Middle frontal gyrus (tissue), 1 donor: Measurements from ENCODE around the gene CCDC85B.

Experiments
- DNase-seq: peaks from one replicate; pipeline ENCODE4 v3.0.0-alpha.2; 2015; ENCODE audit warnings: low spot score; ENCODE audit errors: extremely low spot score

CCDC85B gene

DNA sequence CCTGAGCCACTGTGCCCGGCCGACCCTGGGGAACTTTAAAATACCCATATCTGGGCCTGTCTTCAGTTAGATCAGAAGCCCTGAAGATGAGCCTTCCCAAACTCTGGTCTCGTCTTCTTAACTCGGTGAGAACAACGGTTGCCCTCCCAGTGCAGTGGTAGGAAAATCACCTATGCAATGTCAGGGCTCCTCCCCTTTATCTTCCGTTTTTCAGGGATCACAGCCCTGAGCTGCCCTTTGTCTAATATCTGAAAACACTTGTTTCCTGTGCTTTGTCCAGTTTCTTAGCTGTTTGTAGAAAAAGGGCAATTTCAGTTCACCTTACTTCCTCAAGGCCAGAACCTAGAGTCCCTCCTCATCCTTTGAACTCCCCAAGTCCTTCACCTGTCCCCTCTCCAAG is 38.2 kb downstream of the CCDC85B start:
- DNase-seq = no peak

DNA sequence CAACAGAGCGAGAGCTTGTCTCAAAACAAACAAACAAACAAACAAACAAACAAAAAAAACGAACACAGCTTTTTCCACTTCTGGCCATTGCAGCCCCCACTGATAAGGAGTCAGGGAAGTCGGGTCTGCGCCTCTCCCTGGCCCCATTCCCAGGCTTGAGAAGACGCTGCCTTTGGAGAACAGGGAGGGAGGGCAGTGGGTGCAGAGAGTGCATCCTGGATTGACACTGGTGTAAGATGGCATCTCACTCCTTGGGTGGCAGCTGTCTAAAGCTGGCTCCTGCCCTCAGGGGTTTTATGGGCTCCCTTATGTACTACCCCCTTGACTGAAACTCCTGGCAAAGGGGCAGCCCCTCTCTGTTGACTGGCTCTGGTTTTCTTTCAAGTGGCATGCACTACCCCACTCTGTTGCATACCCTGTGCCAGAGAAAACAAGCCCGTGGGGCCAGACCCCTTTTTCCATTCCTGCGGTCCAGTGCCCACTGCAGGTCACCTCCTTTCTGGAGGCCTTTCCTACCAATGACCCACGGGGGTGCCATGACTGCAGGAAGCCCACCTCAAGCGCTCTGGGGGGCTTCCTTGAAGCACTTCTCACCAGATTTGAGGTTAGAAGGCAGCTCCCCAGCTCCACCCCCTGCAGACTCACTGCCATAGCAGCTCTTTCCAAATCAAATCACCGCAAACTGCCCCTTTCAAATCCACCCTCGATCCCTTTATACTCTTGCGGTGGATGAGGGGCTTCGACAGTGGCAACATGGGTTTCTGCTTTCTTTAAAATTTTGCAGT is 41.5 kb downstream of the CCDC85B start:
- no peak for DNase-seq

DNA sequence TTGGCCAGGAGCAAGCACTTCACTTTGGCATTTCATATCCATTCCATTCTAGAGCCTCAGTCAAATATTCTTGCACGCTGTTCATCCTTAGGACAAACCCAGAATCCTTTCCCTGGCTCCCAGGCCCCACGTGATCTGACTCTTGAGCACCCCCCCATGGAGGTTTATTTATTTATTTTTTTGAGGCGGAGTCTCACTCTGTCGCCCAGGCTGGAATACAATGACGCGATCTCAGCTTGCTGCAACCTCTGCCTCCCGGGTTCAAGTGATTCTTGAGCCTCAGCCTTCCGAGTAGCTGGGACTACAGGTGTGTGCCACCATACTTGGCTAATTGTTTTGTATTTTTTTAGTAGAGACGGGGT is 42.1 kb downstream of the CCDC85B start:
- no peak for DNase-seq

DNA sequence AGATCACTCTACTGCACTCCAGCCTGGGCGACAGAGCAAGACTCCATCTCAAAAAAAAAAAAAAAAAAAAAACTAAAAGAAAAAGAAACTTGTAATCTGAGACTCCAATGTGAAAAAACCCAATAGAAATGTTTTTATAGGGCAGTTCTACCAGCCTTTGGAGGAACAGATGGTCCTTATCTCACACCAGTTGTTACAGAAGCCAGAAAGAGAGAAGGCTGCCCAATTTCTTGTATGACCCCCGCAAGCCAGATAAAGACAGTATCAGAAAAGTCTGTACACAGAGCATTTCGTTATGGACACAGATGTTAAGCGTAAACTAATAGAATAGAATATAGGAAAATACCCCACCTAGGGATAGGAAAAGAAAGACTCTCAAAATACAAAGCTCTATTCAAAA is 43.5 kb downstream of the CCDC85B start:
- DNase-seq = no peak

DNA sequence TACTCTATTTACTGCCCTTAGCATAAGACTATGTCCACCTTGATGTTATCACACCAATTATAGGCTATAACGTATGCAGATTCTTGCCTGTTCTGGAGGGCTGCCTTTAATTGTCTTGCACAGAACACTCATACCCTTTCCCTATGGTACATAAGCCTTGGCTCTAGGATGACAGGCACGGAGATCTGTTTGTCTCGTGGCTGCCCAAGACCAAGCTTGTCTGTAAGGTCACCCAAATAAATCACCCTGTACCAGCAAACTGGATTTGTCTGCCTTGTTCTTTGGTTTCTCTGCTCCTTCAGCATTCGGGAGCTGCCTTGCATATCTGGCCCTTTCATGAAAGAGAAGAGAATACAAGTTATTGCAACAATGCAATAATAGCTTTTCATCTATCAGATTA is 47.3 kb downstream of the CCDC85B start:
- no peak for DNase-seq
